Neural progenitor cell (in vitro differentiated cells): ENCODE measurements around the gene LTBP1. TPM values are rescaled to one million over a fixed set of nuclear protein-coding genes. Genes with fewer than 3 reads are reported as not detected.

ENCODE experiments used
- DNase-seq: peaks from one replicate; pipeline ENCODE4 v3.0.0-alpha.2; 2016; ENCODE audit warnings: low spot score
- H2AFZ ChIP-seq: fragments of 200-600 bp; sonication (generic); replicated peaks from 2 replicates; pipeline ENCODE4 v1.6.1; 2016; ENCODE audit warnings: antibody characterized with exemption
- H3F3A ChIP-seq: fragments of 200-600 bp; sonication (generic); 2 replicates; pipeline ENCODE4 v1.6.1; 2016; ENCODE audit warnings: antibody characterized with exemption, low read depth
- H3K27ac ChIP-seq: fragments of 200-600 bp; sonication (generic); 2 replicates; pipeline ENCODE4 v1.5.1; 2016; ENCODE audit warnings: mild to moderate bottlenecking
- H3K27me3 ChIP-seq: fragments of 200-600 bp; sonication (generic); 2 replicates; pipeline ENCODE4 v1.6.1; 2016; ENCODE audit warnings: mild to moderate bottlenecking, moderate library complexity
- H3K36me3 ChIP-seq: fragments of 200-600 bp; sonication (generic); 2 replicates; pipeline ENCODE4 v1.5.1; 2016
- H3K4me1 ChIP-seq: fragments of 200-600 bp; sonication (generic); 2 replicates; pipeline ENCODE4 v1.6.1; 2016; ENCODE audit warnings: mixed run types
- H3K4me2 ChIP-seq: fragments of 200-600 bp; sonication (generic); 2 replicates; pipeline ENCODE4 v1.6.1; 2016
- H3K4me3 ChIP-seq: fragments of 200-600 bp; sonication (generic); 2 replicates; pipeline ENCODE4 v1.5.1; 2016
- H3K79me2 ChIP-seq: fragments of 200-600 bp; sonication (generic); 2 replicates; pipeline ENCODE4 v1.6.1; 2016; ENCODE audit warnings: low read depth
- H3K9ac ChIP-seq: fragments of 200-600 bp; sonication (generic); 2 replicates; pipeline ENCODE4 v1.6.1; 2016
- H3K9me3 ChIP-seq: fragments of 200-600 bp; sonication (generic); 2 replicates; pipeline ENCODE4 v1.5.1; 2016; ENCODE audit warnings: low read depth
- H4K20me1 ChIP-seq: fragments of 200-600 bp; sonication (generic); 2 replicates; pipeline ENCODE4 v1.6.1; 2016; ENCODE audit warnings: low read depth
- H3K27ac Mint-ChIP-seq: 3 replicates; pipeline ENCODE4 v1.8.0; 2021; ENCODE audit warnings: mixed read lengths
- H3K27me3 Mint-ChIP-seq: 2 replicates; pipeline ENCODE4 v1.8.0; 2022; ENCODE audit warnings: low read depth, mild to moderate bottlenecking, inconsistent platforms, moderate library complexity, mixed read lengths; ENCODE audit not compliant: insufficient read depth
- H3K36me3 Mint-ChIP-seq: 3 replicates; pipeline ENCODE4 v1.8.0; 2021; ENCODE audit warnings: mixed read lengths
- H3K4me1 Mint-ChIP-seq: 3 replicates; pipeline ENCODE4 v1.8.0; 2021; ENCODE audit warnings: mixed read lengths
- H3K4me3 Mint-ChIP-seq: 3 replicates; pipeline ENCODE4 v1.8.0; 2021; ENCODE audit warnings: mild to moderate bottlenecking, moderate library complexity, mixed read lengths
- H3K9me3 Mint-ChIP-seq: 3 replicates; pipeline ENCODE4 v1.8.0; 2020; ENCODE audit warnings: mixed read lengths
- CTCF ChIP-seq: fragments of 200-600 bp; sonication (generic); IDR thresholded peaks from 2 replicates; pipeline ENCODE4 v1.5.1; 2017; ENCODE audit warnings: antibody characterized with exemption, mild to moderate bottlenecking
- EZH2 ChIP-seq: fragments of 200-600 bp; sonication (generic); IDR thresholded peaks from 2 replicates; pipeline ENCODE4 v1.6.1; 2017; ENCODE audit warnings: antibody characterized with exemption, mild to moderate bottlenecking, moderate library complexity
- EZH2phosphoT487 ChIP-seq: fragments of 200-600 bp; sonication (generic); IDR thresholded peaks from 2 replicates; pipeline ENCODE4 v1.6.1; 2017; ENCODE audit warnings: antibody characterized with exemption
- total RNA-seq: library from RNA; depleted of rRNA; stranded (reverse); fragments of >200 nt; gene quantifications from 2 replicates; pipeline ENCODE4 v1.2.3, GENCODE V29; 2015; ENCODE audit warnings: low replicate concordance

Gene LTBP1
- total RNA-seq, 1 donor from 2014 or later = 50.5 TPM

- Mint-ChIP-seq H3K9me3 (no peaks in the 10 kb centered on the region), H3K27me3 (no peaks in the 10 kb centered on the region), H3K4me1 (peaks cover 12% of the 10 kb centered on the region), H3K27ac (no peak overlapping the region), H3K36me3 (peaks cover 7% of the 10 kb centered on the region), H3K4me3 (no peak overlapping the region)
- Histone ChIP-seq H3K27ac (no peak overlapping the region), H3K4me1 (no peaks in the 10 kb centered on the region), H3K9me3 (no peaks in the 10 kb centered on the region), H3K4me2 (no peak overlapping the region), H4K20me1 (no peaks in the 10 kb centered on the region), H3K9ac (no peak overlapping the region), H2AFZ (no peak overlapping the region), H3F3A (no peaks in the 10 kb centered on the region), H3K79me2 (no peaks in the 10 kb centered on the region), H3K27me3 (no peaks in the 10 kb centered on the region), H3K36me3 (no peaks in the 10 kb centered on the region), H3K4me3 (no peak overlapping the region)
- TF ChIP-seq EZH2 (no peak), EZH2phosphoT487 (no peak), CTCF (no peak)
- DNase-seq = no peak
These were observed 243.7 kb downstream of the LTBP1 start for GRCh38 chr2:33190393-33190937.

GRCh38 chr2:33195891-33196290, 249.1 kb downstream of the LTBP1 start:
- no peaks in the 10 kb centered on the region for H4K20me1 ChIP-seq
- H3K4me2 ChIP-seq = no peak overlapping the region
- no peak for DNase-seq
- Mint-ChIP-seq H3K36me3 (no peaks in the 10 kb centered on the region), H3K27me3 (no peaks in the 10 kb centered on the region), H3K4me1 (peaks cover 12% of the 10 kb centered on the region), H3K9me3 (peaks cover 2% of the 10 kb centered on the region), H3K27ac (no peak overlapping the region), H3K4me3 (no peak overlapping the region)
- H3K4me3 ChIP-seq = no peak overlapping the region
- no peaks in the 10 kb centered on the region for H3K79me2 ChIP-seq
- no peaks in the 10 kb centered on the region for H3F3A ChIP-seq
- H3K27ac ChIP-seq = no peak overlapping the region
- TF ChIP-seq CTCF = no peak
- TF ChIP-seq EZH2 = no peak
- TF ChIP-seq EZH2phosphoT487 = no peak
- H3K9me3 ChIP-seq = no peaks in the 10 kb centered on the region
- H3K36me3 ChIP-seq = no peaks in the 10 kb centered on the region
- H2AFZ ChIP-seq = no peak overlapping the region
- no peaks in the 10 kb centered on the region for H3K27me3 ChIP-seq
- no peaks in the 10 kb centered on the region for H3K4me1 ChIP-seq
- no peak overlapping the region for H3K9ac ChIP-seq

- Histone ChIP-seq H3K36me3 (no peaks in the 10 kb centered on the region), H3K4me2 (no peak overlapping the region), H4K20me1 (no peaks in the 10 kb centered on the region), H3K27me3 (no peaks in the 10 kb centered on the region), H3K79me2 (no peaks in the 10 kb centered on the region), H2AFZ (no peak overlapping the region), H3K27ac (no peak overlapping the region), H3K4me1 (no peaks in the 10 kb centered on the region), H3K9ac (no peak overlapping the region), H3K9me3 (no peaks in the 10 kb centered on the region), H3F3A (no peaks in the 10 kb centered on the region), H3K4me3 (no peak overlapping the region)
- no peak for DNase-seq
- TF ChIP-seq CTCF (no peak), EZH2phosphoT487 (no peak), EZH2 (no peak)
- no peak overlapping the region for H3K27ac Mint-ChIP-seq
- H3K4me1 Mint-ChIP-seq = peaks cover 10% of the 10 kb centered on the region
- peaks cover 2% of the 10 kb centered on the region for H3K9me3 Mint-ChIP-seq
- no peak overlapping the region for H3K4me3 Mint-ChIP-seq
- no peaks in the 10 kb centered on the region for H3K36me3 Mint-ChIP-seq
- H3K27me3 Mint-ChIP-seq = no peaks in the 10 kb centered on the region
These were observed 249.9 kb downstream of the LTBP1 start for GRCh38 chr2:33196700-33197099.
